Prostate gland (tissue), 2 donors: ENCODE data around the gene TMEM178A. TPM values are rescaled to one million over a fixed set of nuclear protein-coding genes. Genes with fewer than 3 reads are reported as not detected.
"Not testable (repeated sequence)": the region's sequence is repeated elsewhere in the genome, so short reads cannot be mapped to it uniquely, and the experiment has no call there.

Experiments used
- DNase-seq: peaks from one replicate; pipeline ENCODE4 v3.0.0-alpha.2; 2019; ENCODE audit warnings: low spot score
- H3K27ac ChIP-seq, 2 donors: fragments of 200-600 bp; sonication (generic); 2 replicates each; pipeline ENCODE4 v1.5.1; 2017 to 2019
- H3K27me3 ChIP-seq: fragments of 200-600 bp; sonication (generic); replicated peaks from 2 replicates; pipeline ENCODE4 v1.5.1; 2019; ENCODE audit not compliant: insufficient read depth
- H3K36me3 ChIP-seq, 2 donors: fragments of 200-600 bp; sonication (generic); 1 replicate in 1 of 2; 2 replicates in 1 of 2; pipeline versions ENCODE4 v1.5.1 to v1.8.1; 2017 to 2019
- H3K4me1 ChIP-seq: fragments of 200-600 bp; sonication (generic); replicated peaks from 2 replicates; pipeline ENCODE4 v1.5.1; 2019
- H3K4me3 ChIP-seq, 2 donors: fragments of 200-600 bp; sonication (generic); 2 replicates each; pipeline ENCODE4 v1.5.1; 2017 to 2019
- H3K9me3 ChIP-seq: fragments of 200-600 bp; sonication (generic); 2 replicates; pipeline ENCODE4 v1.5.1; 2017
- CTCF ChIP-seq, 4 experiments: fragments of 200-600 bp in 2 of 4; fragments of 450-650 bp in 2 of 4; sonication (generic) in 2 of 4; IDR thresholded peaks; 1 replicate in 3 of 4; 2 replicates in 1 of 4; pipeline ENCODE4 v1.5.1; 2016 to 2019; ENCODE audit warnings: antibody characterized with exemption in 4 of 4, mild to moderate bottlenecking in 2 of 4, moderate library complexity in 2 of 4
- POLR2A ChIP-seq: fragments of 450-650 bp; IDR thresholded peaks from one replicate; pipeline ENCODE4 v1.6.1; 2016; ENCODE audit warnings: antibody characterized with exemption, mild to moderate bottlenecking
- POLR2AphosphoS5 ChIP-seq: sonication (generic); formaldehyde crosslinking; IDR thresholded peaks from one replicate; pipeline ENCODE4 v1.6.1; 2017; ENCODE audit warnings: antibody characterized with exemption
- WGBS: methylation state at CpG from one replicate; pipeline ENCODE4 v1.1.5; 2018; 5-methylcytosine and 5-hydroxymethylcytosine counted together
- intact Hi-C: fragments of 100-400 bp; cut with DNase I; formaldehyde crosslinking; loops from one replicate; pipeline ENCODE4 v1.14.2; 2022
- total RNA-seq, 2 donors: library from RNA; depleted of rRNA; stranded (reverse); fragments of >200 nt; gene quantifications; one replicate each; pipeline ENCODE4 v1.1.0, GENCODE V29; 2016

TMEM178A gene
- total RNA-seq, 2 donors from 2014 or later, result 2.6 to 6.9 TPM

GRCh38 chr2:39646267-39646666 lies 19.4 kb upstream of the TMEM178A start:
- DNase-seq, result peak; percentile 47
- Histone ChIP-seq H3K4me3 (no peak overlapping the region), H3K27me3 (no peaks in the 10 kb centered on the region), H3K27ac (peak overlapping the region; percentile 18 to 41), H3K36me3 (no peaks in the 10 kb centered on the region), H3K4me1 (no peaks in the 10 kb centered on the region), H3K9me3 (no peaks in the 10 kb centered on the region)
- WGBS, result 93% methylated on average over 1 of the region's 1 CpG
- TF ChIP-seq POLR2AphosphoS5 (peak; percentile 65), POLR2A (no peak)
- intact Hi-C loops, result no loop called here

- Histone ChIP-seq H3K4me3 (no peak overlapping the region), H3K4me1 (no peaks in the 10 kb centered on the region), H3K9me3 (no peaks in the 10 kb centered on the region), H3K27me3 (no peaks in the 10 kb centered on the region), H3K36me3 (no peaks in the 10 kb centered on the region), H3K27ac (peak overlapping the region; percentile 18 to 20)
- WGBS, result 79% methylated on average over 3 of the region's 3 CpGs
- TF ChIP-seq POLR2AphosphoS5 (no peak), POLR2A (no peak), CTCF (IDR thresholded peaks at IDR 0.05) (no peak)
- intact Hi-C loops, result no loop called here
- no peak for DNase-seq
These were observed 18.5 kb upstream of the TMEM178A start for GRCh38 chr2:39647104-39647765.

GRCh38 chr2:39648580-39648979 lies 17.1 kb upstream of the TMEM178A start:
- no peaks in the 10 kb centered on the region for H3K27me3 ChIP-seq
- no peak for DNase-seq
- H3K9me3 ChIP-seq, result no peaks in the 10 kb centered on the region
- TF ChIP-seq POLR2AphosphoS5, result no peak
- TF ChIP-seq POLR2A, result no peak
- TF ChIP-seq CTCF (IDR thresholded peaks at IDR 0.05), result no peak
- no peak overlapping the region for H3K4me3 ChIP-seq
- H3K27ac ChIP-seq, result no peak overlapping the region
- intact Hi-C loops, result no loop called here
- no peaks in the 10 kb centered on the region for H3K4me1 ChIP-seq
- H3K36me3 ChIP-seq, result no peaks in the 10 kb centered on the region

- no peak overlapping the region for H3K4me3 ChIP-seq
- no peaks in the 10 kb centered on the region for H3K36me3 ChIP-seq
- no peak overlapping the region for H3K27ac ChIP-seq
- TF ChIP-seq POLR2A (no peak), POLR2AphosphoS5 (no peak), CTCF (IDR thresholded peaks at IDR 0.05) (no peak)
- intact Hi-C loops, result no loop called here
- no peak for DNase-seq
- no peaks in the 10 kb centered on the region for H3K4me1 ChIP-seq
- H3K9me3 ChIP-seq, result no peaks in the 10 kb centered on the region
- no peaks in the 10 kb centered on the region for H3K27me3 ChIP-seq
- WGBS, result 88% methylated on average over 2 of the region's 2 CpGs
These were observed 16.2 kb upstream of the TMEM178A start for GRCh38 chr2:39649511-39649910.

- H3K27ac ChIP-seq, result no peak overlapping the region
- TF ChIP-seq CTCF (IDR thresholded peaks at IDR 0.05) (no peak), POLR2A (no peak), POLR2AphosphoS5 (no peak)
- no peaks in the 10 kb centered on the region for H3K9me3 ChIP-seq
- no peaks in the 10 kb centered on the region for H3K36me3 ChIP-seq
- no peak overlapping the region for H3K4me3 ChIP-seq
- intact Hi-C loops, result no loop called here
- WGBS, result 96% methylated on average over 3 of the region's 3 CpGs
- H3K4me1 ChIP-seq, result no peaks in the 10 kb centered on the region
- DNase-seq, result no peak
- H3K27me3 ChIP-seq, result no peaks in the 10 kb centered on the region
These were observed 15.2 kb upstream of the TMEM178A start for GRCh38 chr2:39650468-39650867.

- intact Hi-C loops, H3K4me1 ChIP-seq, H3K9me3 ChIP-seq, H3K36me3 ChIP-seq, H3K27me3 ChIP-seq, H3K4me3 ChIP-seq, H3K27ac ChIP-seq, DNase-seq: not testable (repeated sequence)
- WGBS, result 85% methylated on average over 2 of the region's 2 CpGs
These were observed 9.5 kb upstream of the TMEM178A start for GRCh38 chr2:39656215-39656614.
